ENCODE results near the gene PHLPP1. TPM values are rescaled to one million over a fixed set of nuclear protein-coding genes. Genes with fewer than 3 reads are reported as not detected.

Gene PHLPP1
- total RNA-seq, 1 experiment from 2014 or later, result 7.9 TPM

- no peak for DNase-seq (ENCODE audit: low spot score)
Observed at GRCh38 chr18:62850619-62851306, 135.4 kb downstream of the PHLPP1 start.

GRCh38 chr18:62852851-62853250, 137.5 kb downstream of the PHLPP1 start:
- DNase-seq (ENCODE audit: low spot score), result peak; percentile 18

- no peak for DNase-seq (ENCODE audit: low spot score)
Observed at GRCh38 chr18:62856294-62856693, 141.0 kb downstream of the PHLPP1 start.

GRCh38 chr18:62857263-62857976, 142.1 kb downstream of the PHLPP1 start:
- no peak for DNase-seq (ENCODE audit: low spot score)

- DNase-seq (ENCODE audit: low spot score), result no peak
Observed at GRCh38 chr18:62860062-62860461, 144.7 kb downstream of the PHLPP1 start.

- DNase-seq (ENCODE audit: low spot score), result no peak
Observed at GRCh38 chr18:62862466-62862865, 147.1 kb downstream of the PHLPP1 start.

- DNase-seq (ENCODE audit: low spot score), result peak; percentile 86
Observed at GRCh38 chr18:62863579-62864001, 148.2 kb downstream of the PHLPP1 start.

GRCh38 chr18:62865498-62865897, 150.2 kb downstream of the PHLPP1 start:
- no peak for DNase-seq (ENCODE audit: low spot score)

- DNase-seq (ENCODE audit: low spot score), result no peak
Observed at GRCh38 chr18:62867534-62867933, 152.2 kb downstream of the PHLPP1 start.

GRCh38 chr18:62868645-62869044, 153.3 kb downstream of the PHLPP1 start:
- DNase-seq (ENCODE audit: low spot score), result no peak

GRCh38 chr18:62870643-62871042, 155.3 kb downstream of the PHLPP1 start:
- DNase-seq (ENCODE audit: low spot score), result no peak

GRCh38 chr18:62875323-62875722, 160.0 kb downstream of the PHLPP1 start:
- no peak for DNase-seq (ENCODE audit: low spot score)

- no peak for DNase-seq (ENCODE audit: low spot score)
Observed at GRCh38 chr18:62876111-62876510, 160.8 kb downstream of the PHLPP1 start.

- no peak for DNase-seq (ENCODE audit: low spot score)
Observed at GRCh38 chr18:62876828-62877227, 161.5 kb downstream of the PHLPP1 start.

- DNase-seq (ENCODE audit: low spot score), result peak; percentile 74
Observed at GRCh38 chr18:62877411-62878221, 162.3 kb downstream of the PHLPP1 start.

GRCh38 chr18:62878305-62878704, 163.0 kb downstream of the PHLPP1 start:
- DNase-seq (ENCODE audit: low spot score), result peak; percentile 34

GRCh38 chr18:62880034-62880433, 164.7 kb downstream of the PHLPP1 start:
- no peak for DNase-seq (ENCODE audit: low spot score)

- DNase-seq (ENCODE audit: low spot score), result no peak
Observed at GRCh38 chr18:62880673-62881364, 165.5 kb downstream of the PHLPP1 start.

GRCh38 chr18:62881509-62882016, 166.2 kb downstream of the PHLPP1 start:
- DNase-seq (ENCODE audit: low spot score), result peak; percentile 91

- no peak for DNase-seq (ENCODE audit: low spot score)
Observed at GRCh38 chr18:62883937-62884735, 168.8 kb downstream of the PHLPP1 start.

GRCh38 chr18:62885804-62886203, 170.5 kb downstream of the PHLPP1 start:
- no peak for DNase-seq (ENCODE audit: low spot score)
